HepG2 (cell line): ENCODE measurements around the gene PDPK1.

ENCODE experiments used
- JUNB ChIP-seq: sonication (generic); formaldehyde crosslinking; IDR thresholded peaks from 2 replicates; pipeline ENCODE4 v1.8.0; 2022; ENCODE audit warnings: missing genetic modification reagents, mild to moderate bottlenecking, borderline replicate concordance
- KDM1A ChIP-seq: IDR thresholded peaks from 2 replicates; pipeline ENCODE4 v1.6.1; 2016; ENCODE audit warnings: missing compliant biosample characterization
- NFATC3 ChIP-seq: sonication (generic); formaldehyde crosslinking; IDR thresholded peaks from 2 replicates; pipeline ENCODE4 v1.5.1; 2020; ENCODE audit warnings: mild to moderate bottlenecking, missing genetic modification reagents
- SNAI1 ChIP-seq: sonication (generic); formaldehyde crosslinking; IDR thresholded peaks from 2 replicates; pipeline ENCODE4 v1.5.0; 2020; ENCODE audit warnings: mild to moderate bottlenecking, missing genetic modification reagents, borderline replicate concordance
- ZNF570 ChIP-seq: sonication (generic); formaldehyde crosslinking; IDR thresholded peaks from 2 replicates; pipeline ENCODE4 v1.4.0; 2020; ENCODE audit warnings: mild to moderate bottlenecking, missing genetic modification reagents, borderline replicate concordance
- TF ChIP-seq, protein P1 (sequence below): IDR thresholded peaks from 2 replicates; pipeline ENCODE4 v1.6.1; 2016; ENCODE audit warnings: low read depth

DNA sequence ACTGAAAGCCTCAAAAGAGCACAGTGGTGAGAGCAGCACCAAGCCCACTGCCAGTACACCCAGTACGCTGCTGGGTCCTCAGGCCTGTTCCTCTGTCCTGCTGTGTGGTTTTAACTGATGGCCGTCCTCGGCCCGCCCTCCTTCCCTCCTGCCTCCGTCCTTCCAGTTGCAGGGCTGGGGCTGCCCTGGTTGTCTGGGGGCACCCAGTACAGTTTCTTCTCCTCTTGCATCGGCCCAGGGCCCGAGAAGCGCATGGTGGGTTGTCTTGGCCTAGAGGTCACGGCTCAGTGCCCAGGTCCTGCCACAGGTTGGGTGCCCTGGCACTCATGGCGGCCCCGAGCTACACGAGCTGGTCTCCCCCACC is 73.7 kb downstream of the PDPK1 start:
- TF ChIP-seq, protein P1, sequence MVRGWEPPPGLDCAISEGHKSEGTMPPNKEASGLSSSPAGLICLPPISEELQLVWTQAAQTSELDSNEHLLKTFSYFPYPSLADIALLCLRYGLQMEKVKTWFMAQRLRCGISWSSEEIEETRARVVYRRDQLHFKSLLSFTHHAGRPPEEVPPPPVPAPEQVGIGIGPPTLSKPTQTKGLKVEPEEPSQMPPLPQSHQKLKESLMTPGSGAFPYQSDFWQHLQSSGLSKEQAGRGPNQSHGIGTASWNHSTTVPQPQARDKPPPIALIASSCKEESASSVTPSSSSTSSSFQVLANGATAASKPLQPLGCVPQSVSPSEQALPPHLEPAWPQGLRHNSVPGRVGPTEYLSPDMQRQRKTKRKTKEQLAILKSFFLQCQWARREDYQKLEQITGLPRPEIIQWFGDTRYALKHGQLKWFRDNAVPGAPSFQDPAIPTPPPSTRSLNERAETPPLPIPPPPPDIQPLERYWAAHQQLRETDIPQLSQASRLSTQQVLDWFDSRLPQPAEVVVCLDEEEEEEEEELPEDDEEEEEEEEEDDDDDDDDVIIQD: no peak
- TF ChIP-seq KDM1A (CRISPR knock-in tag): no peak
- TF ChIP-seq JUNB: no peak
- TF ChIP-seq SNAI1 (CRISPR knock-in tag): no peak
- no peak for TF ChIP-seq NFATC3 (CRISPR knock-in tag)
- TF ChIP-seq ZNF570 (CRISPR knock-in tag): no peak
